IMR-90 (cell line): Measurements from ENCODE around the gene ANO8. TPM values are rescaled to one million over a fixed set of nuclear protein-coding genes. Genes with fewer than 3 reads are reported as not detected.

Experiments
- ATAC-seq: fragments of 200-7000 bp; cut with Tn5 transposase; 2 replicates; pipeline ENCODE4 v1.9.1; 2020; ENCODE audit warnings: low read depth, mild to moderate bottlenecking, moderate library complexity
- BruUV-seq: library from RNA; stranded (reverse); fragments of 400-500 nt; replicated peaks from 2 replicates; lab custom pipeline; 2021; lab: Mats Ljungman, UMichigan
- CTCF ChIA-PET: fragments of 300-600 bp; formaldehyde crosslinking; extraction: SDS; loops from one replicate; lab custom pipeline; 2021; ENCODE audit warnings: antibody characterized with exemption; lab: Yijun Ruan, JAX
- POLR2A ChIA-PET: fragments of 300-600 bp; sonication (Branson Sonifier 250); formaldehyde crosslinking; loops from one replicate; lab custom pipeline; 2022; ENCODE audit warnings: antibody characterized with exemption; ENCODE audit not compliant: unreplicated experiment; lab: Charles Lee
- DNase-seq: peaks from one replicate; pipeline ENCODE4 v3.0.0; 2013
- H2AFZ ChIP-seq: replicated peaks from 2 replicates; pipeline ENCODE3; 2013; ENCODE audit warnings: low read length, mild to moderate bottlenecking; ENCODE audit not compliant: poor library complexity
- H2AK5ac ChIP-seq: 2 replicates; pipeline ENCODE4 v1.6.1; 2013; ENCODE audit warnings: low read depth, low read length, inconsistent platforms
- H2AK9ac ChIP-seq: replicated peaks from 2 replicates; pipeline ENCODE3; 2013; ENCODE audit warnings: mild to moderate bottlenecking, low read depth, low read length, moderate library complexity; ENCODE audit not compliant: poor library complexity
- H2BK120ac ChIP-seq: 2 replicates; pipeline ENCODE4 v1.6.1; 2013; ENCODE audit warnings: low read depth, low read length, inconsistent platforms
- H2BK15ac ChIP-seq: 3 replicates; pipeline ENCODE4 v1.6.1; 2013; ENCODE audit warnings: low read depth, low read length, inconsistent platforms
- H2BK20ac ChIP-seq: 2 replicates; pipeline ENCODE4 v1.6.1; 2013; ENCODE audit warnings: low read depth, mild to moderate bottlenecking, inconsistent platforms, low read length, moderate library complexity
- H2BK5ac ChIP-seq: 2 replicates; pipeline ENCODE4 v1.6.1; 2013; ENCODE audit warnings: mild to moderate bottlenecking, low read depth, low read length, inconsistent platforms; ENCODE audit not compliant: poor library complexity, severe bottlenecking
- H3K14ac ChIP-seq: replicated peaks from 2 replicates; pipeline ENCODE4 v1.6.1; 2013; ENCODE audit warnings: low read depth, low read length, inconsistent platforms
- H3K18ac ChIP-seq: 2 replicates; pipeline ENCODE4 v1.6.1; 2013; ENCODE audit warnings: low read depth, low read length, control low read depth
- H3K23ac ChIP-seq: 2 replicates; pipeline ENCODE4 v1.6.1; 2013; ENCODE audit warnings: low read depth, low read length, inconsistent platforms
- H3K27ac ChIP-seq: 2 replicates; pipeline ENCODE4 v1.5.1; 2013; ENCODE audit warnings: mild to moderate bottlenecking, control low read depth, low read length; ENCODE audit not compliant: insufficient read depth
- H3K27me3 ChIP-seq: 2 replicates; pipeline ENCODE4 v1.6.1; 2013; ENCODE audit warnings: low read length; ENCODE audit not compliant: control insufficient read depth, insufficient read depth
- H3K36me3 ChIP-seq: 2 replicates; pipeline ENCODE4 v1.6.1; 2013; ENCODE audit warnings: low read length, mixed read lengths; ENCODE audit not compliant: control insufficient read depth, insufficient read depth
- H3K4ac ChIP-seq: 2 replicates; pipeline ENCODE4 v1.6.1; 2013; ENCODE audit warnings: low read depth, low read length, inconsistent platforms
- H3K4me1 ChIP-seq: 2 replicates; pipeline ENCODE4 v1.6.1; 2013; ENCODE audit warnings: low read length, mixed read lengths; ENCODE audit not compliant: control insufficient read depth, insufficient read depth
- H3K4me2 ChIP-seq: 2 replicates; pipeline ENCODE4 v1.6.1; 2013; ENCODE audit warnings: low read depth, mild to moderate bottlenecking, control low read depth, low read length, moderate library complexity
- H3K4me3 ChIP-seq: 2 replicates; pipeline ENCODE4 v1.5.1; 2013; ENCODE audit warnings: low read depth, mild to moderate bottlenecking, control low read depth, low read length, moderate library complexity; ENCODE audit not compliant: insufficient read depth
- H3K56ac ChIP-seq: 2 replicates; pipeline ENCODE4 v1.6.1; 2013; ENCODE audit warnings: low read length, inconsistent platforms; ENCODE audit not compliant: insufficient read depth; ENCODE audit errors: extremely low read depth
- H3K79me1 ChIP-seq, 2 experiments: 2 replicates each; pipeline ENCODE4 v1.6.1; 2013; ENCODE audit warnings: low read length in 2 of 2, inconsistent platforms in 1 of 2, low read depth in 1 of 2
- H3K9ac ChIP-seq: 2 replicates; pipeline ENCODE4 v1.6.1; 2013; ENCODE audit warnings: low read depth, low read length, control low read depth
- H3K9me1 ChIP-seq: 2 replicates; pipeline ENCODE4 v1.6.1; 2013; ENCODE audit warnings: low read length, inconsistent platforms; ENCODE audit not compliant: insufficient read depth
- H3K9me3 ChIP-seq: 2 replicates; pipeline ENCODE4 v1.6.1; 2013; ENCODE audit warnings: low read length; ENCODE audit not compliant: control insufficient read depth, insufficient read depth
- H4K20me1 ChIP-seq: 2 replicates; pipeline ENCODE4 v1.6.1; 2013; ENCODE audit warnings: low read length, inconsistent platforms; ENCODE audit not compliant: insufficient read depth
- H4K5ac ChIP-seq: 2 replicates; pipeline ENCODE4 v1.6.1; 2013; ENCODE audit warnings: mild to moderate bottlenecking, low read depth, low read length, control low read depth
- H4K8ac ChIP-seq, 2 experiments: 2 replicates each; pipeline ENCODE4 v1.6.1; 2013; ENCODE audit warnings: low read depth in 2 of 2, low read length in 2 of 2, control low read depth in 1 of 2, inconsistent platforms in 1 of 2
- H4K91ac ChIP-seq: 2 replicates; pipeline ENCODE4 v1.6.1; 2013; ENCODE audit warnings: low read depth, low read length, inconsistent platforms; ENCODE audit not compliant: insufficient read depth
- CEBPB ChIP-seq: IDR thresholded peaks from 2 replicates; pipeline ENCODE4 v1.6.1; 2012; ENCODE audit warnings: low read depth, low read length, improper control_type of control experiment
- CTCF ChIP-seq: conservative IDR thresholded peaks from 2 replicates; pipeline ENCODE4 v1.5.1; 2012; ENCODE audit warnings: mild to moderate bottlenecking, low read depth, low read length, improper control_type of control experiment
- FOS ChIP-seq: fragments of 150-350 bp; IDR thresholded peaks from 2 replicates; pipeline ENCODE4 v1.6.1; 2016; ENCODE audit warnings: low read depth, low read length
- MXI1 ChIP-seq: IDR thresholded peaks from 2 replicates; pipeline ENCODE4 v1.6.1; 2012; ENCODE audit warnings: low read depth, mild to moderate bottlenecking, low read length, moderate library complexity, borderline replicate concordance
- NFE2L2 ChIP-seq: fragments of 150-350 bp; IDR thresholded peaks from 2 replicates; pipeline ENCODE4 v1.6.1; 2016; ENCODE audit warnings: low read depth, mild to moderate bottlenecking, low read length
- RFX5 ChIP-seq: IDR thresholded peaks from 2 replicates; pipeline ENCODE4 v1.8.0; 2012; ENCODE audit warnings: low read depth, mild to moderate bottlenecking, low read length, moderate library complexity
- whole genome bisulfite sequencing, 2 experiments: methylation state at CpG; one replicate each; pipeline versions ENCODE4 v1.1.5 to v1.1.7; 2013; ENCODE audit warnings: missing lambda C conversion rate in 2 of 2; ENCODE audit not compliant: insufficient read length in 1 of 2; ENCODE audit errors: extremely low coverage in 2 of 2; 5-methylcytosine and 5-hydroxymethylcytosine counted together
- dilution Hi-C: fragments of 300-500 bp; cut with HindIII; formaldehyde crosslinking; loops from one replicate; pipeline ENCODE4 v1.14.3; 2018; ENCODE audit warnings: low sequenced_read_pairs; ENCODE audit not compliant: unreplicated experiment
- in situ Hi-C: fragments of 300-500 bp; cut with MboI; formaldehyde crosslinking; loops from 3 replicates; pipeline ENCODE4 v1.14.3; 2019; ENCODE audit warnings: low sequenced_read_pairs, inconsistent platforms, mixed read lengths
- intact Hi-C: fragments of 100-400 bp; cut with micrococcal nuclease; formaldehyde crosslinking; loops from 2 replicates; pipeline ENCODE4 v1.10.0; 2022
- polyA plus RNA-seq, 3 experiments: library from polyadenylated mRNA; depleted of rRNA; stranded (reverse); fragments of >200 nt; gene quantifications; 2 replicates each; pipeline ENCODE4 v1.2.3, GENCODE V29; 2012; ENCODE audit warnings: low replicate concordance in 1 of 3
- total RNA-seq: library from RNA; depleted of rRNA; stranded (reverse); fragments of >200 nt; gene quantifications from 2 replicates; pipeline ENCODE4 v1.2.3, GENCODE V29; 2012
- TF ChIP-seq, protein P1 (sequence below): fragments of 150-350 bp; IDR thresholded peaks from 2 replicates; pipeline ENCODE4 v1.6.1; 2017; ENCODE audit warnings: mild to moderate bottlenecking, antibody characterized with exemption, low read length, low read depth
- TF ChIP-seq, protein P2 (sequence below): fragments of 150-350 bp; IDR thresholded peaks from 2 replicates; pipeline ENCODE4 v1.6.1; 2016; ENCODE audit warnings: low read depth, mild to moderate bottlenecking, low read length, moderate library complexity, borderline replicate concordance

Gene ANO8
- total and polyA plus RNA-seq, 2 of the 4 experiments (the other 2 are of a cell fraction), result 1.6 to 5.6 TPM

- no peak overlapping the region for H3K4me3 ChIP-seq
- H3K4ac ChIP-seq, result no peak overlapping the region
- H3K56ac ChIP-seq, result no peak overlapping the region
- in situ Hi-C loops (no loop called here), intact Hi-C loops (no loop called here), dilution Hi-C loops (no loop called here)
- ATAC-seq (no peak), DNase-seq (no peak)
- no peak overlapping the region for H3K23ac ChIP-seq
- H3K9me3 ChIP-seq, result no peaks in the 10 kb centered on the region
- H2BK5ac ChIP-seq, result no peak overlapping the region
- no peaks in the 10 kb centered on the region for H3K27me3 ChIP-seq
- peaks cover 8% of the 10 kb centered on the region; the same call in 1 of the 2 replicates for H4K20me1 ChIP-seq
- no peak overlapping the region for H4K8ac ChIP-seq
- H3K14ac ChIP-seq, result no peak overlapping the region
- BruUV-seq, result no TSS peak
- H2AFZ ChIP-seq, result no peak overlapping the region
- no peak overlapping the region for H2AK5ac ChIP-seq
- H2AK9ac ChIP-seq, result no peak overlapping the region
- no peak overlapping the region for H2BK20ac ChIP-seq
- H2BK15ac ChIP-seq, result no peak overlapping the region
- H3K9me1 ChIP-seq, result no peaks in the 10 kb centered on the region
- H3K4me2 ChIP-seq, result no peak overlapping the region
- TF ChIP-seq, protein P1, sequence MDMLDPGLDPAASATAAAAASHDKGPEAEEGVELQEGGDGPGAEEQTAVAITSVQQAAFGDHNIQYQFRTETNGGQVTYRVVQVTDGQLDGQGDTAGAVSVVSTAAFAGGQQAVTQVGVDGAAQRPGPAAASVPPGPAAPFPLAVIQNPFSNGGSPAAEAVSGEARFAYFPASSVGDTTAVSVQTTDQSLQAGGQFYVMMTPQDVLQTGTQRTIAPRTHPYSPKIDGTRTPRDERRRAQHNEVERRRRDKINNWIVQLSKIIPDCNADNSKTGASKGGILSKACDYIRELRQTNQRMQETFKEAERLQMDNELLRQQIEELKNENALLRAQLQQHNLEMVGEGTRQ, result no peak
- TF ChIP-seq CTCF (no peak), RFX5 (no peak), CEBPB (no peak), NFE2L2 (no peak), MXI1 (no peak), FOS (no peak)
- TF ChIP-seq, protein P2, sequence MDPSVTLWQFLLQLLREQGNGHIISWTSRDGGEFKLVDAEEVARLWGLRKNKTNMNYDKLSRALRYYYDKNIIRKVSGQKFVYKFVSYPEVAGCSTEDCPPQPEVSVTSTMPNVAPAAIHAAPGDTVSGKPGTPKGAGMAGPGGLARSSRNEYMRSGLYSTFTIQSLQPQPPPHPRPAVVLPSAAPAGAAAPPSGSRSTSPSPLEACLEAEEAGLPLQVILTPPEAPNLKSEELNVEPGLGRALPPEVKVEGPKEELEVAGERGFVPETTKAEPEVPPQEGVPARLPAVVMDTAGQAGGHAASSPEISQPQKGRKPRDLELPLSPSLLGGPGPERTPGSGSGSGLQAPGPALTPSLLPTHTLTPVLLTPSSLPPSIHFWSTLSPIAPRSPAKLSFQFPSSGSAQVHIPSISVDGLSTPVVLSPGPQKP, result no peak
- no peaks in the 10 kb centered on the region for H3K4me1 ChIP-seq
- H3K18ac ChIP-seq, result no peak overlapping the region
- H4K91ac ChIP-seq, result no peak overlapping the region
- H3K79me1 ChIP-seq, result peaks cover 0 to 5% of the 10 kb centered on the region in 2 experiments; a peak in 1 of 4 replicates
- no peak overlapping the region for H3K9ac ChIP-seq
- WGBS, 2 experiments, result 73% methylated on average over 6 of the region's 17 CpGs; no CpG with 5 or more reads in 1 of the 2 experiments
- peaks cover 24% of the 10 kb centered on the region for H3K36me3 ChIP-seq
- ChIA-PET POLR2A (no interaction called here), CTCF (no interaction called here)
- no peak overlapping the region for H3K27ac ChIP-seq
- no peak overlapping the region for H4K5ac ChIP-seq
- no peak overlapping the region for H2BK120ac ChIP-seq
These were observed 8.6 kb downstream of the ANO8 start for GRCh38 chr19:17325881-17326594.
